Upper lobe of right lung (tissue), 1 donor: ENCODE data around the gene CDC123. TPM values are rescaled to one million over a fixed set of nuclear protein-coding genes. Genes with fewer than 3 reads are reported as not detected.

Experiments used
- ATAC-seq: fragments of 200-7000 bp; cut with Tn5 transposase; one replicate; pipeline ENCODE4 v1.9.1; 2020; ENCODE audit warnings: mild to moderate bottlenecking, moderate library complexity
- DNase-seq: peaks from one replicate; pipeline ENCODE4 v3.0.0-alpha.2; 2020
- H3K27ac ChIP-seq: fragments of 200-600 bp; one replicate; pipeline ENCODE4 v1.8.0; 2022
- H3K27me3 ChIP-seq: fragments of 200-600 bp; one replicate; pipeline ENCODE4 v1.8.0; 2022; ENCODE audit warnings: mild to moderate bottlenecking
- H3K36me3 ChIP-seq: fragments of 200-600 bp; one replicate; pipeline ENCODE4 v1.8.0; 2022
- H3K4me1 ChIP-seq: fragments of 200-600 bp; one replicate; pipeline ENCODE4 v1.8.0; 2022
- H3K4me3 ChIP-seq: fragments of 200-600 bp; one replicate; pipeline ENCODE4 v1.8.0; 2022; ENCODE audit warnings: mild to moderate bottlenecking
- H3K9me3 ChIP-seq: fragments of 200-600 bp; one replicate; pipeline ENCODE4 v1.8.0; 2022
- CTCF ChIP-seq: fragments of 200-600 bp; IDR thresholded peaks from one replicate; pipeline ENCODE4 v1.8.0; 2022; ENCODE audit warnings: antibody characterized with exemption
- intact Hi-C: fragments of 100-400 bp; cut with DNase I; formaldehyde crosslinking; loops from one replicate; pipeline ENCODE4 v1.11.0; 2022
- total RNA-seq: library from RNA; stranded (reverse); fragmentation: NEBNext Ultra II Directional; extraction: Animal tissue kit (Norgen Biotek cat#: 25700); gene quantifications from one replicate; pipeline ENCODE4 v1.2.1, GENCODE V29; 2021
- donor health status: DM: no; HTN: yes; CAD: no; lungs with severe emphysema.

CDC123 gene
- total RNA-seq, 1 donor from 2014 or later = 44.3 TPM

- intact Hi-C loops = no loop called here
- Histone ChIP-seq H3K4me3 (peak overlapping the region; percentile 97), H3K27ac (peak overlapping the region; percentile 95), H3K36me3 (peaks cover 11% of the 10 kb centered on the region), H3K9me3 (no peaks in the 10 kb centered on the region), H3K4me1 (peaks cover 47% of the 10 kb centered on the region), H3K27me3 (no peaks in the 10 kb centered on the region)
- DNase-seq (peak; percentile 87), ATAC-seq (peak; percentile 49)
- no peak for TF ChIP-seq CTCF
Observed at GRCh38 chr10:12194752-12195271, 1.2 kb upstream of the CDC123 start.

- H3K9me3 ChIP-seq = no peaks in the 10 kb centered on the region
- H3K27ac ChIP-seq = peak overlapping the region; percentile 95
- no peak for DNase-seq
- peaks cover 15% of the 10 kb centered on the region for H3K36me3 ChIP-seq
- H3K27me3 ChIP-seq = no peaks in the 10 kb centered on the region
- ATAC-seq = no peak
- intact Hi-C loops = no loop called here
- TF ChIP-seq CTCF = no peak
- H3K4me3 ChIP-seq = peak overlapping the region; percentile 97
- peaks cover 47% of the 10 kb centered on the region for H3K4me1 ChIP-seq
Observed at GRCh38 chr10:12195281-12195602, 746 bp upstream of the CDC123 start.

GRCh38 chr10:12196531-12197211, 683 bp downstream of the CDC123 start:
- Histone ChIP-seq H3K27me3 (no peaks in the 10 kb centered on the region), H3K27ac (peak overlapping the region; percentile 95), H3K4me1 (peaks cover 42% of the 10 kb centered on the region), H3K36me3 (peaks cover 28% of the 10 kb centered on the region), H3K9me3 (no peaks in the 10 kb centered on the region), H3K4me3 (peak overlapping the region; percentile 97)
- ATAC-seq (no peak), DNase-seq (no peak)
- intact Hi-C loops = no loop called here
- TF ChIP-seq CTCF = no peak

- Histone ChIP-seq H3K36me3 (peaks cover 40% of the 10 kb centered on the region), H3K4me3 (no peak overlapping the region), H3K4me1 (peaks cover 31% of the 10 kb centered on the region), H3K9me3 (no peaks in the 10 kb centered on the region), H3K27ac (no peak overlapping the region), H3K27me3 (no peaks in the 10 kb centered on the region)
- DNase-seq (no peak), ATAC-seq (no peak)
- no peak for TF ChIP-seq CTCF
- intact Hi-C loops = no loop called here
Observed at GRCh38 chr10:12198156-12198555, 2.2 kb downstream of the CDC123 start.

GRCh38 chr10:12200850-12201249, 4.9 kb downstream of the CDC123 start:
- Histone ChIP-seq H3K4me1 (peaks cover 14% of the 10 kb centered on the region), H3K9me3 (no peaks in the 10 kb centered on the region), H3K27ac (no peak overlapping the region), H3K36me3 (peaks cover 50% of the 10 kb centered on the region), H3K27me3 (no peaks in the 10 kb centered on the region), H3K4me3 (no peak overlapping the region)
- TF ChIP-seq CTCF = no peak
- ATAC-seq = no peak
- intact Hi-C loops = no loop called here
- no peak for DNase-seq
